GM12865 (cell line): ENCODE measurements around the gene CCL11.

Experiments used
- DNase-seq: peaks from one replicate; pipeline ENCODE4 v3.0.0; 2010; ENCODE audit warnings: low read depth
- H3K4me3 ChIP-seq: 2 replicates; pipeline ENCODE4 v1.5.1; 2011; ENCODE audit warnings: mild to moderate bottlenecking, low read depth, low read length, control low read depth
- CTCF ChIP-seq: IDR thresholded peaks from 2 replicates; pipeline ENCODE4 v1.5.1; 2011; ENCODE audit warnings: low read length, control low read depth, low read depth, inconsistent platforms; ENCODE audit not compliant: insufficient read depth; ENCODE audit errors: missing control alignments

The CCL11 gene

GRCh38 chr17:34337701-34338100, 52.2 kb downstream of the CCL11 start:
- TF ChIP-seq CTCF = no peak
- H3K4me3 ChIP-seq = no peak overlapping the region

More at GRCh38 chr17:34337701-34338100, 52.2 kb downstream of the CCL11 start:
- DNase-seq = no peak
